CD4-positive, alpha-beta T cell treated with Interleukin-17A for 1 hour (primary cell): ENCODE data around the gene CA4.
"Not testable (repeated sequence)": the region's sequence is repeated elsewhere in the genome, so short reads cannot be mapped to it uniquely, and the experiment has no call there.

Experiments
- DNase-seq: peaks from one replicate; pipeline ENCODE4 v3.0.0-alpha.2; 2020

The CA4 gene

DNA sequence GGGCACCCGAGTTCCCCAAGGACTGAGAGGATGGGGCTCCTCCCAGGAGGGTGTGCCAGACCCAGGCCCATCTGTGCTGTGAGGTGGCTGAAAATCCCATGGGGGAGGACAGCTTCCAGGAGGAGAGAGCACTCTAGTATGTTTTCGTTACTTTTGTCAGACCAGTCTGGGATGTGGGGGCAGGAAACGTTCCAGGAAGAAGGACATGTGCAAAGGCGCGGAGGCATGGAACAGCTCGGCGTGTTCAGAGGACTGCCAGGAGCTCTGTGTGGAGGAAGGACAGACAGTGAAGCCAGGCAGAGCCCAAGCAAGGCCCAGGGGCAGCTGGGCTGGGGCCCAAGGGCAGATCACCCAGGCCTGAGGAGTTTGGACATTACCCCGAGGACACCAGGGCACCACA, 7.0 kb downstream of the CA4 start:
- no peak for DNase-seq

DNA sequence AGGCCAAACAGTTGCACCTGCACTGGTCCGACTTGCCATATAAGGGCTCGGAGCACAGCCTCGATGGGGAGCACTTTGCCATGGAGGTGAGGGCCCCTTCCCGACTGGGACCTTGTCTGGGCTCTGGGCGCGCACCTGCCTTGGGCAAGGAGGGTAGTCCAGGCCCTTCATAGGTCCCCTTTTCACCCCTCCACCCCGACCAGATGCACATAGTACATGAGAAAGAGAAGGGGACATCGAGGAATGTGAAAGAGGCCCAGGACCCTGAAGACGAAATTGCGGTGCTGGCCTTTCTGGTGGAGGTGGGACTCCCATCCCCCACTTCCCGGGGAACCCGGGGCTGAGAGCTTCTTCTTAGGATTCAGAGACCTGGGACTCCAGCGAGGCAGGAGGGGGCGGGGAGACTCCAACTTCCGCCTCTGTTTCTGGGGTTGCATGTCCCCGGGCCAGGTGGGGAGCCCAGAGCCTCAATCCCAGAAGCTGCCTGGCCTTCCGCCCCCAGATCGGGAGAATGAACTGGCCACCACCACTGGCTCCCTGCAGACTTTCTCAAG, 7.8 kb downstream of the CA4 start:
- no peak for DNase-seq

DNA sequence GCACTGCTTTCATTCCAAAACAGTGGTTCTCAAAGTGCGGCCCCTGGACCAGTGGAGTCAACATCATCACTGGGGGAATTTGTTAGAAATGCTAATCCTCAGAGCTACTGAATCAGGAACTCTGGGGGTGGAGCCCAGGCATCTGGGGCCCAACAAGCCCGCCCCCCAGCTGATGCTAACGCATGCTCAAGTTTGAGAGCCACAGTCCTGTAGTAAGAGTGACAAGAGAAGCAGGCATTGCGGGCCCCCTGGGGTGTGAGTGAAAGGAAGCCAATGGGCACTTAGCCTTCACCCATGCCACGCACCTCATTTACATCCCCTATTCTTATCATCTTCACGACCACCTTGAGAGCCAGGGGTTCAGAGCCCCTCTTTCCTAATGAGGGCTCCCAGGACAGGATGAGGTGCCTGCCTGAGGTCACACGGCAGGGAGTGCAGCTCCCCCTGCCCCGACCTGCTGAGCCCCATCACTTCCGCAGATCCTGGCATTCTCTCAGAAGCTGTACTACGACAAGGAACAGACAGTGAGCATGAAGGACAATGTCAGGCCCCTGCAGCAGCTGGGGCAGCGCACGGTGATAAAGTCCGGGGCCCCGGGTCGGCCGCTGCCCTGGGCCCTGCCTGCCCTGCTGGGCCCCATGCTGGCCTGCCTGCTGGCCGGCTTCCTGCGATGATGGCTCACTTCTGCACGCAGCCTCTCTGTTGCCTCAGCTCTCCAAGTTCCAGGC, 9.1 kb downstream of the CA4 start:
- no peak for DNase-seq

DNA sequence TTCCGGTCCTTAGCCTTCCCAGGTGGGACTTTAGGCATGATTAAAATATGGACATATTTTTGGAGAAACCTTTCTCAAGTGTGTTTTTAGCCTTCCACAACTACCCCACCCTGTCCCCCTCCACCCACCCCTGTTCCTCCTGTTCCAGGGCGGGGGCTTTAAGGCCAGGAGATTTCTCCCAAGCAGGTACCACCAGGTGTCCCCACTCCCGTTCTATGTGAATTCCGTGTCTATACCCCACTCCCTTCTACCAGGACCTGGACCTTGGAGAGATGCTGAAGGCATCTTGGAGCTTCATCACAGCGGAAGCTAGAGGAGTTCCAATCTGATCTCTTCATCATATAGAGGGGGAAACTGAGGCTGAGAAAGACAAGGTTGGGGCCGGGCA, 9.7 kb downstream of the CA4 start:
- DNase-seq: no peak

DNA sequence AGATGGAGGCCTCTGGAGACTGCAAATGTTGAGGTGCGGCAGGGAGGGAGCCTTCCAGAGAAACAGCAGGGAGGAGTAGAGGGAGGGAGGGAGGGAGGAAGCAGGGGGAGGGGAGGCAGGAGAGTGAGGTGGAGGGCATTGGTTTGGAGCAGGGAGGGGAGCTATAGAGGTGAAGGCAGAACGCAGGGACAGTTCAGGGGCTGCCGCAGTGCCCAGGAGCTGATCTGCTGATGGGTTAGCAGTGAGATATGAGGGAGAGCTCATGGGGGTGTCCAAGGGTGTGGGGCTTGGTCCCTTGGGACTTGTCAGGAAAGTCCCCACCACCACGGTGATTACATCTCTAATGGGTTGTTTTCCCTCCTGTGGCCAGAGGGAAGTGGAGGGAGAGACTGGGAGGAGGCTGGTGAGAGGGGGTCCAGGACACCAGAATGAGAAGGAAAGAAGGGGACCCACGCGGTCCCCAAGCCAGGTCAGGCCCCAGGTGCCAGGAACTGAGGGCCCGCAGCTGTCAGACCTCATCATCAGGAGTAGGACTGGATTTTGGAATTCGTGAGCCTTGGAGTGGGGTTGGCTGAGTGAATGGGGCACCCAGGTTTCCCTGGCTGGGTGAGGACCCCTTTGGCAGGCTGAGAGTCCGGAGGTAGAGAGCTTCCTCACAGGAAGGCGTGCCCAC, 11.2 kb downstream of the CA4 start:
- no peak for DNase-seq

DNA sequence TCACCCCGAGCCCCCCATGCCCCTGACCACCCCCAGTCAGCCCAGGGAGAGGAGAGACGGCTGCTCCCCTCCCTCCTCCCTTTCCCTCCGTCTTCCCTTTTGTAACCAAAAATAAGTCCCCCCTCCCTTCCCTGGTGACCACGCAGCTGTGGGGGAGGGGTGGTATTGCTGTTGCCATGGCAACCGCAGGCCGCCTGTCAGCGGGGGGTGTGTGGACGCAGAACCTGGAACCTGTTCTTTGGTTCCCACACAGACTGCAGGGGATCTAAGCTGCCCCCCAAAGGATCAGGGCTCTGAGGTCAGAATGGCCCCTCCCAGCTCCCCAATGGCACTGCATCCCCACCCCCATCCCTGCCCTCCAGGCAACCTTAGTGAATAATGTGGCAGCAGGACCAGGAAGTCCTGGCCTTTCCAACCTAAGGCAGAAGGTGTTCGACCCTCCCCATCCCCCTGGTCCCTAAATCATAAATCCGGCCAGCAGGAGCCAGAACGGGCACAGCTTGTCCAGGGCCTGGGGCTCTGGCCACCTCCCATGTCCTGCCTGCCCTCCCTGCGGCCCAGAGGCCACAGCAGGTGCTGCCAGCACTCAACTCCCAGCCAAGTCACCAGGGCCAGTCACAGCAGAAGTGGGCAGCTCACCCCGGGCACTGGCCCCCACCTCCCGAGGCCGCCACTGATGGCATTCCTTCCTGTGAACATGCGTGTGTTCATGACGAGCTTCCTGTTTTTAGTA, 12.0 kb downstream of the CA4 start:
- DNase-seq: no peak

DNA sequence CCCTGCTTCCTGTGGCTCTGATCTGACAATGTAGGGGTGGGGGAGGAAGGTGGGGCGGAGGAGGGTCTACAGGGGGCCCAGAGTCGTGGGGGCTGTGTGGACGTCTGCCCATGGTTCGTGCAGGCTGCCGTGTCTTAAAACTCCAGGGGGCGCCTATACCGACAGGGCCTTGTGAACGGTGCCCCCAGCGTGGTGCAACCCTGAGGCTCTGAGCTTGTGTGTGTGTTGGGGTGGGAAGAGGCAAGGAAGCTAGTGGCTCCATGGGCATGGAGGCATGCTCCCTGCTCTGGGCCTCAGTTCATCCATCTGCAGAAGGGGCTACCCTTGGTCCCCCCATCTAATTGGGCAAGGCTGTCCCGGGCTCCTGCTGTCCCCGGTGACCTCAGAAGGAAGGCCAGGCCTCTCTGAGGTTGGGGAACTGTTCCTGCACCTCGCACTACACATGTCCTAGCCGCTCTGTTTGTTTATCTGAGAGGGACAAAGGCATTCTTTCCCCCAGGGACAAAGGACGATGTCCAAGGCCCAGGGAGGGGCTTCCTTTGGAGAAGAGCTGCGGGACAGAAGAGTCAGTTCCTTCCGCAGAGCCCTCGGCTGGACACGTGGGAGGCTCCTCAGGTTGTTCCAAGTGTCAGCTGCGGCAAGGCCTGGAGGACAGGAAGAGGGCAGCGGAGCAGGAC, 13.5 kb downstream of the CA4 start:
- no peak for DNase-seq

DNA sequence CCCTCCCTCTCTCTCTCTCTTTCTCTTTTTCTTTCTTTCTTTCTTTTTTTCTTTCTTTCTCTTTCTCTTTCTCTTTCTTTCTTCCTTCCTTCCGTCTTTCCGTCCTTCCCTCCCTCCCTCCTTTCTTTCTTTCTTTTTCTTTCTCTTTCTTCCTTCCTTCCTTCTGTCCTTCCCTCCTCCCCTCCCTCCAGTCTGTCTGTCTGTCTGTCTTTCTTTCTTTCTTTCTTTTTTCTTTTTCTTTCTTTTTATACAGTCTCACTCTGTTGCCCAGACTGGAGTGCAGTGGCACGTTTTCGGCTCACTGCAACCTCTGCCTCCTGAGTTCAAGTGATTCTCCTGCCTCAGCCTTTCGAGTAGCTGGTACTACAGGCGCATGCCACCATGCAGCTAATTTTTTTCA, 14.4 kb downstream of the CA4 start:
- no peak for DNase-seq

DNA sequence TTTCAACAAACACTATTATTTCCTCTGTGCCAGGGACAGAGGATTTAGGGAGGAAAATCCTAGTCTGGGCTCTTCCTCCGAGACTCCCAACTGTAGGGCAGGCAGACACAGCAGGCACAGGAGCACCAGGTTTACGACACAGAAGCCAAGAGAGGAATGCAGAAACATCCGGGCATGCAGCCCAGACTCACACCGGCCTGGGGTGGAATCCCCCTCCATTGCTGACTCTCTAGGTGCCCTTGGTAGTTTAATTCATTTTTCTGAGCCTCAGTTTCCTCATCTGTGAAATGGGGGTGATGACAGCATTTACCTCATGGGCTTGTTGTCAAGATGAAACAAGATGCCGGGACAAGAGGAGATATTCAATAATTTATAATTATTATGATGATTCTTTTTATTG, 14.9 kb downstream of the CA4 start:
- DNase-seq: no peak

DNA sequence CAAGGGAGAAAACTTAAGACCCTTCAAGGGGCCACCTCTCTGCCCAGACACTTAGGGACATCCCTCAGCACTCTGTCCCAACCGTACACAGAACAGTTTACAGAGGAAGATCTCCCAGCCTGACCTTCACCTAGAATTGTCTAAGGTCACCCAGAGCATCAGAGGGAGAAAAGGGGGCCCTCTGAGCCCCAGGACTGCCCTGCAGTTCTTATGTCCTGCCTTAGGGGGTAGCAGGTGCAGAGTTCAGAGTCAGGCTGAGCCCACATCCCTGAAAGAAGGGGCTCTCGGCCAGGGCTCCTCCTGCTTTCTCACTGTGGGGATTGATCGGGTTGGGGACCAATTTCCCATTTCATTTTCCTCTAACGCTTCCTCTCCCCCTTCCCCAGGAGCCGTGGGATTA, 15.4 kb downstream of the CA4 start:
- no peak for DNase-seq

DNA sequence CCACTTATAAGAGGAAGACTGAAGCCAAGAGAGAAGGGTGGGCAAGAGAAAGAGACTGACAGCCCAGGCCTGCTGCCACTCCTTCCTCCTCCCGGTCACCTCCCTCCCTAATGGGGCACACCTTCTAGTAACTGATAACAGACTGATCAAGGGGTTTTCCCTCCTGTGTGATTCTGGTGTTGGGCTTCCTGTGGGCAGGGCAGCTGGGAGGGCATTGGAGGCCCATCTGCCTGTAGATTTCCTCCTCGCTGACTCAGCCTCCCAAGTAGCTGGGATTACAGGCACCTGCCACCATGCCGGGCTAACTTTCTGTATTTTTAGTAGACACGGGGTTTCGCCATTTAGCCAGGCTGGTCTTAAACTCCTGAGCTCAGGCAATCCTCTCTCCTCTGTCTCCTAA, 16.2 kb downstream of the CA4 start:
- DNase-seq: peak; percentile 14

DNA sequence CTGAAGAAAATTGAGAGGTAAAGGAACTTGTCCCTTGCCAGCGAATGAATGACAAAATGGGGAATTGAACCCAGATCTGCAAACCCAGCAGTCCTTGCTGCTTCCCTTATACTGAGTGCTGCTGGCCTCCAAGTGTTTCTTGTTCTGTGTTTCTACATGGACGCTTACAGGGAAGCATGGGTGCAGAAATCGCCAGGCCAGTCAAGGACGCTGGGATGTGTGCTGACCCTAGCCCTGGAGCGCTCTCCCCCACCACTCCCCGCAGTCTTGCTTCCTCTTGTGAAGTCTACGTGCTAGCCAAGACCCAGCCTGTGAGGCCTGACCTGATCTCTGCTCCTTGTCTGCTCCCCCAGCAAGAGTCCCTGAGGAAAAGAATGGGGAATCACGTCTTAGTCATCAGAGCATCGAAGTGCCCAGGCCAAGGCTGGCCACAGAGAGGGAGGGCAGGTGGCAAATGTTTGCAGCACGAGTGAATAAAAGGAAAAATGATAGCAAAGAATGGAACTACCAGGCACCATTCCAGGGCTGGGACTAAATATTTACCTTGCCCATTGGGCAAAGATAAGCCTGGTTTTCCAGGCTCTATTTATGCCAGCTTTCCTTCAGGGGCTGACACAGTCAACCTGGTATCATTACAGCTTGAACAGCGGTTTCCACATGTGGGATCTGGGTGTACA, 17.4 kb downstream of the CA4 start:
- no peak for DNase-seq

DNA sequence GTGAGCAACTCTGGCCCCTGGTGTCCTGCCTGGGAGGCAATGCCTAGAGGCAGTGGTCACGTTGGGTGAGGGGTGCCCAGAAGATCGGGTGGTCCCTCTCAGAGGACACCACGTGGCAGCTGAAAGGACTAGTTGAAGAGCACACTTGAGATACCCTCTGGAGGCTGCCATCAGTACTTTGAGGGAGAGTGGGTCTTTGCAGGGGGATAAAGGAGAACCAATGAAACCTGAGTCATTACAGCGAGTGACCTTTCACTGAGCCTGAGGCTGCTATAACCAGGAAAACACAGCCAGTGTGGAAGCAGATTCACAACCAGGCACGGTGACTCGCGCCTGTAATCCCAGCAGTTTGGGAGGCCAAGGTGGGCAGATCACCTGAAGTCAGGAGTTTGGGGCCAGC, 18.9 kb downstream of the CA4 start:
- no peak for DNase-seq

DNA sequence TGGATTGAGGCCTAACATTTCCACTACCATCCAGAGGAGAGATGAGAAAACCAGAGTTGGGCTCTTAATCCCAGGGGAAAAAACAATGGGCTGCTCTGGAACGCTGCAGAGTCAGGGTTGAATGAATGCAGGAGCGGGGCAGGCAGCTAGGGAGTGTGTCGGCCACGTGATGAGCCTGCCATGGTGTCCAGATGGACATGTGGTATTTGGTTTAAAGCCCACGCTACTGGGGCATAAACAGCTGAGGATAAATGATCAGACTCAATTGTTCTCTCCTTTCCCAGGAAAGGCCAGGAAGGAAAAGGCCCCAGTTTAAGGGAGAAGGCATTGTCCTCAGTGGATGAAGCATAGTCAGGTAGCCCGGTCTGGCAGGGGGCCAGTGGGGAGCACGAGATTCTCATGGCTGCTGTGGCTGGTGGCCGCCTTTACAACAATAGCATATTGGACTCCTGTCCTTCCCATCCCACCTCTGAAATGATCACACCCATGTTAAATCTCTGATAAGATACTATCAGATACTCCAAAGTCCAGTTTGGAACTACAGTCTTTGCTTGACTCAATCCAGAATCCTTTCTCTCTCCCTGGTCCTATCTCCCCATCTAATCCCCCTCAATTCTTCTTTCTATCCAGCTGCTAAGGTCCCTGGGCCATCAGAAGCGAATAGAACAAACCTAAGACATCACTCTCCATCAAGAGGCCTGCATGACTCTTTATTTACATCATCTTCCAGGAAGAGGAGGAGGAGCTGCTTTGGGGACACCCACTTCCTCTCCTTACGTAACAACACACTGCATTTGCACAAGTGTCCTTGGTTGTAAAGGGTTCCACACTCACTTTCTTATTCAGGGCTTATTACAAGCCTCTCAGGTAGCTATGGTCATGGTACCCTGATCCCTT, 20.4 kb downstream of the CA4 start:
- peak; percentile 34 for DNase-seq

DNA sequence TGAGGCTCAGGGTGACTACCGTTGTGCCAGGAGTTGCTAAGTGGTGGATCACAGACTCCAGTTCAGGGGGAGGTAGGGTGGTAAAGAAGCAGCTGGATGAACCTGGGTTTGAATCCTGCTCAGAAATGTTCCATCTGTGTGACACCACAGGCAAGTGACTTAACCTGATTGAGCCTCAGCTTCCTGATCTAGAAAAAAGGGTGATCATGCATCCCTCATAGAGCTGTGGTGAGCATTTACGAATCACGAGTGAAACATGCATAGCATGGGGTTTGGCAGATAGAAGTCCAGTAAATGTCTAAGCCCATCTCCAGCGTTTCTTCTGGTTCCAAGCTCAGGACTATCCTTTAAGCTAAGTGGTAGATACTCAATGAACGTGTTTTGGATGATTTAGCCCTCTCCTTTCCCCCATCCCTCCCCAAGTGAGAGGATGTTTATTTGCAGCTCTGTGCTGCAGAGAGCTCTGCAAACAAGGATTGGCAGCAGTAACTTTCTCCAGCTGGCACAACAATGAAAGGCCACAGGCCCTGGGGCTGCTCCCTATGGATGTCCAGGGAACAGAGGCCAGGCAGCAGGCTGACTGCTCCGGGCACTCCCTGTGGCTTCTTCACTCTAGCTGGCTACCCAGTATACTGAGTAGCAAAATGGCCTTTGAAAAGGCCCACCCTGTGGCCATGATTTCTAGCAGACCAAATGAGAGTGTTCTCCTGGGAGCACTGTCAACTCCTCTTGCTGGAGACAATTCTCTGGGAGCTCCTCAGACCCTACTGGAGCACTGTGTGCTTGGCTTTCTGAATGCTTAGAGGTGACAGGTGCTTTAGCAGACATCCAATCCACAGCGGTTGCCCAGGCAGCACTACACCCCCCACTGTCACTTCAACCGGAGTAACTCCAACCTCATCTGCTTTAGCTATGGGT, 21.3 kb downstream of the CA4 start:
- DNase-seq: no peak

DNA sequence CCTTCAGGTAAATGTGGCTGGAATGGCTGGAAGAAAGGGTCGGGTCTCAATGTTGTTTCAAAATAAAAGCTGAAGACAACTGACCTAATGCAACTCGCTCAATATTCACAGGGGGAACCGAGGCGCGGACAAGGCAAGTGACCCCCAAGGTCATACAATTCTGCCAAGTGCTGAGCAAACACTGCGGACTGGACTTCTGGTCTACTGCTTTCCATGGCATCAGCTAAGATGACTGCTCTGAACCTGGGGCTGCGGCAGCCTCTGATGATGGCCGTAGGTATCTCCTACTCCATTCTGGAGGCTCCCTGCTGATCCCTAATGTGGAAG, 21.9 kb downstream of the CA4 start:
- DNase-seq: no peak

DNA sequence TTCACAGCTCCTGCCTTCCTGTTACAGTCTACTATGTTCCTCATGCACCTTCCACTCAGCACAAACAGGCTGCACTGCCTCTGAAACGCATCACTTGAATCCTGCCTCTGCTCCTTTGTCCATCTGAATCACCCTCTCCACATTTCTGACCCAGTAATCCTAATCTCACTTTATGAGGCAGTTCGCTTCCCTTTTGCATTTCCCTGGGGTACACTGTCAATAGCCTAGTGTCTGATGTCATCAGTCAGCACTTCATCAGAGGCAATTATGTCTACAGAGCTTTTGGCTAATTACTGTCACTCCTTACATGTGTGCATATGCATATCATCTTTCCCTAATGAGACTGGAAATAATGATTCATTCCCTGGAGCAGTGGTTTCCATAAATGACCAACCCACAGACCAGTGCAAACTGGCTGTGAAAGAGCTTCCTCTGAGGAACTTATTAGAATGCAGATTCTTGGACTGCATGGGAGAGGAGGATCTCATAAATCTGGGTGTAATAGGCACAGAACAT, 23.6 kb downstream of the CA4 start:
- no peak for DNase-seq

DNA sequence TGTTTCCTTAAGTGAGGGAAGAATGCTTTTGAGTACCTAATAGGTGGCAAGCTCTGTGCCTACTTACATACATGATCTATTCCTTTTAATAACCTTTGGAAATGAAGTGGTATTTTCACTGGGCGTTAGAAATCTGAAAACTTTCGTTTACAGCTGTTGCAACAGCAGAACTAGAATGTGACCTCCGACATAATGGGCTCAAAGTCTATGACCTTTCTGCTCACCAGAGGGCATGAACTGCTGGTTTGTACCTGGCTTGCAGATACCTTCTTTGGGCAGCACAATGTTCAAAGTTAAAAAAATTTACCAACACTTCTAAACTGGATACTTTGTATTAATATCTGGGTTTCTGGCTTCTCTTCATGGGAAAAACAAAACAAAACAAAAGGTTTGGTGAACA, 24.3 kb downstream of the CA4 start:
- no peak for DNase-seq

DNA sequence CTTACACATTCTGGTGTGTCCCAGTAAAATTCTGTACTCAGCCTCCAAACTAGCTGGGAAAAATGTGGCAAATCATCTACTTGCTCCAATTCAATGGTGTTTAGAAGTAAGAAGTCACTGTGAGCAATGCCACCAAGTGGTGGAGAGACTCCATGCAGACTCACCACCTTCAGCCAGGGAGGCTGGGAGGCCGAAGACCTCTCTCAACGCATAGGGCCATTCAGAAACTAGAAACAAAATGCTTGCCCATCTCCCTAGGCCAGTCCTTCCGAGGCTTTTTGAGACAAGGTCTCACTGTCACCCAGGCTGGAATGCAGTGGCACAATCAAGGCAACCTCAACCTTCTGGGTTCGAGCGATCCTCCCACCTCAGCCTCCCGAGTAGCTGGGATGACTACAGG, 25.0 kb downstream of the CA4 start:
- not testable (repeated sequence) for DNase-seq

DNA sequence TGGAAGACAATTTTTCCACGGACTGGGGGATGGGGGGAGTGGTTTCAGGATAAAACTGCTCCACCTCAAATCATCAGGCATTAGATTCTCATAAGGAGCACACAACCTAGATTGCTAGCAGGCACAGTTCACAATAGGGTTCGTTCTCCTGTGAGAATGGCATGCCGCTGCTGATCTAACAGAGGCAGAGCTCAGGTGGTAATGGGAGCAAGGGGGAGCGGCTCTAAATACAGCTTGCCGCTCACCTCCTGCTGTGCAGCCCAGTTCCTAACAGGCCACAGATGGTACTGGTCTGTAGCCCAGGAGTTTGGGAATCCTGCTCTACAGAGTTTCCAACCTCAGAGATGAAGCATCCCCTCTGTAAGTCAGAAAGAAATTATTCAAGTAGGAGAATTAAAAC, 27.0 kb downstream of the CA4 start:
- DNase-seq: not testable (repeated sequence)
